ENCODE measurements around the gene GALNTL6.

The GALNTL6 gene

GRCh38 chr4:172553216-172553615 is 740.0 kb downstream of the GALNTL6 start:
- Mint-ChIP-seq H3K4me1 (no peaks in the 10 kb centered on the region), H3K27ac (no peak overlapping the region), H3K27me3 (no peaks in the 10 kb centered on the region), H3K4me3 (no peak overlapping the region), H3K9me3 (no peaks in the 10 kb centered on the region), H3K36me3 (ENCODE audit: low read depth) (no peaks in the 10 kb centered on the region)
- ATAC-seq, result no peak
- no peak for DNase-seq

- ATAC-seq (no peak), DNase-seq (no peak)
- H3K36me3 Mint-ChIP-seq (ENCODE audit: low read depth), result no peaks in the 10 kb centered on the region
- H3K9me3 Mint-ChIP-seq, result no peaks in the 10 kb centered on the region
- no peaks in the 10 kb centered on the region for H3K4me1 Mint-ChIP-seq
- H3K27ac Mint-ChIP-seq, result no peak overlapping the region
- no peak overlapping the region for H3K4me3 Mint-ChIP-seq
- no peaks in the 10 kb centered on the region for H3K27me3 Mint-ChIP-seq
These were observed 741.4 kb downstream of the GALNTL6 start for GRCh38 chr4:172554588-172554987.

- Mint-ChIP-seq H3K9me3 (no peaks in the 10 kb centered on the region), H3K36me3 (ENCODE audit: low read depth) (no peaks in the 10 kb centered on the region), H3K27ac (no peak overlapping the region), H3K27me3 (no peaks in the 10 kb centered on the region), H3K4me1 (no peaks in the 10 kb centered on the region), H3K4me3 (no peak overlapping the region)
- ATAC-seq (no peak), DNase-seq (no peak)
These were observed 742.5 kb downstream of the GALNTL6 start for GRCh38 chr4:172555725-172556124.

- Mint-ChIP-seq H3K4me1 (no peaks in the 10 kb centered on the region), H3K9me3 (peaks cover under 1% of the 10 kb centered on the region), H3K4me3 (no peak overlapping the region), H3K27ac (no peak overlapping the region), H3K36me3 (ENCODE audit: low read depth) (no peaks in the 10 kb centered on the region), H3K27me3 (peaks cover 2% of the 10 kb centered on the region)
- DNase-seq (no peak), ATAC-seq (no peak)
These were observed 760.7 kb downstream of the GALNTL6 start for GRCh38 chr4:172573899-172574298.

- ATAC-seq (no peak), DNase-seq (no peak)
- Mint-ChIP-seq H3K9me3 (peaks cover 5% of the 10 kb centered on the region), H3K4me1 (no peaks in the 10 kb centered on the region), H3K27me3 (peaks cover 2% of the 10 kb centered on the region), H3K27ac (no peak overlapping the region), H3K36me3 (ENCODE audit: low read depth) (no peaks in the 10 kb centered on the region), H3K4me3 (no peak overlapping the region)
These were observed 765.5 kb downstream of the GALNTL6 start for GRCh38 chr4:172578712-172579111.

GRCh38 chr4:172584816-172585215 is 771.6 kb downstream of the GALNTL6 start:
- Mint-ChIP-seq H3K4me1 (no peaks in the 10 kb centered on the region), H3K27me3 (no peaks in the 10 kb centered on the region)
- no peak for DNase-seq

GRCh38 chr4:172596206-172596605 is 783.0 kb downstream of the GALNTL6 start:
- Mint-ChIP-seq H3K4me3 (no peak overlapping the region), H3K4me1 (no peaks in the 10 kb centered on the region), H3K36me3 (ENCODE audit: low read depth) (no peaks in the 10 kb centered on the region), H3K27ac (no peak overlapping the region), H3K27me3 (no peaks in the 10 kb centered on the region), H3K9me3 (peaks cover 5% of the 10 kb centered on the region)
- ATAC-seq, result no peak
- DNase-seq, result no peak

More at GRCh38 chr4:172584816-172585215, 771.6 kb downstream of the GALNTL6 start:
- Mint-ChIP-seq H3K9me3 (peaks cover 5% of the 10 kb centered on the region), H3K36me3 (ENCODE audit: low read depth) (no peaks in the 10 kb centered on the region), H3K27ac (no peak overlapping the region), H3K4me3 (no peak overlapping the region)
- no peak for ATAC-seq

GRCh38 chr4:172599554-172599953 is 786.4 kb downstream of the GALNTL6 start:
- no peak overlapping the region for H3K4me3 Mint-ChIP-seq
- H3K27ac Mint-ChIP-seq, result no peak overlapping the region
- ATAC-seq (no peak), DNase-seq (no peak)
- H3K27me3 Mint-ChIP-seq, result no peaks in the 10 kb centered on the region
- H3K36me3 Mint-ChIP-seq (ENCODE audit: low read depth), result no peaks in the 10 kb centered on the region
- no peaks in the 10 kb centered on the region for H3K4me1 Mint-ChIP-seq
- no peaks in the 10 kb centered on the region for H3K9me3 Mint-ChIP-seq

- Mint-ChIP-seq H3K27ac (no peak overlapping the region), H3K36me3 (ENCODE audit: low read depth) (no peaks in the 10 kb centered on the region), H3K9me3 (peaks cover 3% of the 10 kb centered on the region), H3K4me1 (no peaks in the 10 kb centered on the region), H3K27me3 (no peaks in the 10 kb centered on the region), H3K4me3 (no peak overlapping the region)
- DNase-seq (no peak), ATAC-seq (no peak)
These were observed 788.0 kb downstream of the GALNTL6 start for GRCh38 chr4:172601195-172601594.

- Mint-ChIP-seq H3K36me3 (ENCODE audit: low read depth) (no peaks in the 10 kb centered on the region), H3K27ac (no peak overlapping the region), H3K4me1 (no peaks in the 10 kb centered on the region), H3K27me3 (no peaks in the 10 kb centered on the region), H3K4me3 (no peak overlapping the region), H3K9me3 (peaks cover 6% of the 10 kb centered on the region)
- no peak for DNase-seq
- no peak for ATAC-seq
These were observed 806.0 kb downstream of the GALNTL6 start for GRCh38 chr4:172619218-172619617.

- Mint-ChIP-seq H3K27ac (no peak overlapping the region), H3K27me3 (no peaks in the 10 kb centered on the region), H3K36me3 (ENCODE audit: low read depth) (no peaks in the 10 kb centered on the region), H3K4me1 (no peaks in the 10 kb centered on the region), H3K9me3 (peaks cover 6% of the 10 kb centered on the region), H3K4me3 (no peak overlapping the region)
- ATAC-seq (no peak), DNase-seq (no peak)
These were observed 806.6 kb downstream of the GALNTL6 start for GRCh38 chr4:172619798-172620197.

- Mint-ChIP-seq H3K36me3 (ENCODE audit: low read depth) (no peaks in the 10 kb centered on the region), H3K9me3 (no peaks in the 10 kb centered on the region), H3K4me1 (no peaks in the 10 kb centered on the region), H3K27ac (no peak overlapping the region), H3K4me3 (no peak overlapping the region), H3K27me3 (no peaks in the 10 kb centered on the region)
- DNase-seq, result no peak
- no peak for ATAC-seq
These were observed 815.1 kb downstream of the GALNTL6 start for GRCh38 chr4:172628263-172628662.

GRCh38 chr4:172630280-172630679 is 817.1 kb downstream of the GALNTL6 start:
- no peak overlapping the region for H3K27ac Mint-ChIP-seq
- H3K36me3 Mint-ChIP-seq (ENCODE audit: low read depth), result no peaks in the 10 kb centered on the region

GRCh38 chr4:172631832-172632231 is 818.6 kb downstream of the GALNTL6 start:
- no peaks in the 10 kb centered on the region for H3K4me1 Mint-ChIP-seq
- DNase-seq (no peak), ATAC-seq (no peak)
- H3K9me3 Mint-ChIP-seq, result no peaks in the 10 kb centered on the region
- no peak overlapping the region for H3K4me3 Mint-ChIP-seq
- H3K27me3 Mint-ChIP-seq, result no peaks in the 10 kb centered on the region
- no peaks in the 10 kb centered on the region for H3K36me3 Mint-ChIP-seq (ENCODE audit: low read depth)
- H3K27ac Mint-ChIP-seq, result no peak overlapping the region

More at GRCh38 chr4:172630280-172630679, 817.1 kb downstream of the GALNTL6 start:
- Mint-ChIP-seq H3K4me3 (no peak overlapping the region), H3K4me1 (no peaks in the 10 kb centered on the region), H3K27me3 (no peaks in the 10 kb centered on the region), H3K9me3 (no peaks in the 10 kb centered on the region)
- ATAC-seq (no peak), DNase-seq (no peak)

GRCh38 chr4:172648471-172648870 is 835.3 kb downstream of the GALNTL6 start:
- no peak overlapping the region for H3K27ac Mint-ChIP-seq
- DNase-seq (no peak), ATAC-seq (no peak)
- H3K27me3 Mint-ChIP-seq, result no peaks in the 10 kb centered on the region
- no peaks in the 10 kb centered on the region for H3K4me1 Mint-ChIP-seq
- H3K4me3 Mint-ChIP-seq, result no peak overlapping the region
- H3K36me3 Mint-ChIP-seq (ENCODE audit: low read depth), result no peaks in the 10 kb centered on the region
- no peaks in the 10 kb centered on the region for H3K9me3 Mint-ChIP-seq

- no peaks in the 10 kb centered on the region for H3K36me3 Mint-ChIP-seq (ENCODE audit: low read depth)
- H3K9me3 Mint-ChIP-seq, result no peaks in the 10 kb centered on the region
- no peak overlapping the region for H3K4me3 Mint-ChIP-seq
- H3K4me1 Mint-ChIP-seq, result no peaks in the 10 kb centered on the region
- H3K27ac Mint-ChIP-seq, result no peak overlapping the region
- H3K27me3 Mint-ChIP-seq, result no peaks in the 10 kb centered on the region
- ATAC-seq (no peak), DNase-seq (no peak)
These were observed 835.9 kb downstream of the GALNTL6 start for GRCh38 chr4:172649143-172649542.
